HUES48 (cell line): Measurements from ENCODE around the gene VTCN1.
"Not testable (repeated sequence)": the region's sequence is repeated elsewhere in the genome, so short reads cannot be mapped to it uniquely, and the experiment has no call there.

Experiments used
- H3K27ac ChIP-seq: one replicate; pipeline ENCODE4 v1.7.0; 2013; ENCODE audit warnings: low read depth, low read length, inconsistent platforms
- H3K27me3 ChIP-seq: 2 replicates; pipeline ENCODE4 v1.6.1; 2013; ENCODE audit warnings: mild to moderate bottlenecking, low read length; ENCODE audit not compliant: control insufficient read depth, insufficient read depth
- H3K36me3 ChIP-seq: 2 replicates; pipeline ENCODE4 v1.6.1; 2013; ENCODE audit warnings: low read length; ENCODE audit not compliant: control insufficient read depth, insufficient read depth
- H3K4me1 ChIP-seq: 2 replicates; pipeline ENCODE4 v1.6.1; 2013; ENCODE audit warnings: mild to moderate bottlenecking, low read length; ENCODE audit not compliant: control insufficient read depth, insufficient read depth
- H3K4me3 ChIP-seq: 2 replicates; pipeline ENCODE4 v1.5.1; 2013; ENCODE audit warnings: mild to moderate bottlenecking, low read depth, low read length
- H3K9ac ChIP-seq: 2 replicates; pipeline ENCODE4 v1.6.1; 2013; ENCODE audit warnings: mild to moderate bottlenecking, low read depth, low read length, moderate library complexity
- H3K9me3 ChIP-seq: 2 replicates; pipeline ENCODE4 v1.6.1; 2013; ENCODE audit warnings: low read length; ENCODE audit not compliant: control insufficient read depth, insufficient read depth

Gene VTCN1

GRCh38 chr1:117166076-117166475, 44.7 kb downstream of the VTCN1 start:
- Histone ChIP-seq H3K36me3 (no peaks in the 10 kb centered on the region), H3K9ac (no peak overlapping the region), H3K9me3 (no peaks in the 10 kb centered on the region), H3K27ac (no peak overlapping the region), H3K27me3 (no peaks in the 10 kb centered on the region), H3K4me3 (no peak overlapping the region), H3K4me1 (peaks cover 25% of the 10 kb centered on the region)

DNA sequence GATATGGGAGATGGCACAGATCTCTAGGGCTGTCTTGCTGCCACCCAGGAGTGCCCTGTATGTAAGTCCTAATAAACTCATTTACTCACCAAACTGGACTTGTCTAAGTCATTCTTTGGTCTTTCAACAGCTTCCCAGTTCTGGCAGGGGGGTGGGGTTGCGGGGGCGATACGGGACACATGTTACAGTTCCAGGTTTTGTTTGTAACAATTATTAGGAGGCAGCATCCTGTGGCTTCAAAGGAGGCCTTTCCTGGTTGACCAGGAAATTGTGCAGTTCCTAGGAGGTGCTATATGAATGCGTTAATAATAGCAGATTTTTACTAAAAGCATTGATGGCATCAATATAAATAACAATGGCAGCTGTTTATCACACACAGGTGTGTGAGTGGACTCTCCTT, 46.5 kb downstream of the VTCN1 start:
- no peaks in the 10 kb centered on the region for H3K27me3 ChIP-seq
- H3K4me3 ChIP-seq = no peak overlapping the region
- no peaks in the 10 kb centered on the region for H3K36me3 ChIP-seq
- peaks cover 18% of the 10 kb centered on the region for H3K4me1 ChIP-seq
- H3K27ac ChIP-seq = no peak overlapping the region
- H3K9ac ChIP-seq = no peak overlapping the region
- H3K9me3 ChIP-seq = no peaks in the 10 kb centered on the region; the same call in 1 of the 2 replicates

DNA sequence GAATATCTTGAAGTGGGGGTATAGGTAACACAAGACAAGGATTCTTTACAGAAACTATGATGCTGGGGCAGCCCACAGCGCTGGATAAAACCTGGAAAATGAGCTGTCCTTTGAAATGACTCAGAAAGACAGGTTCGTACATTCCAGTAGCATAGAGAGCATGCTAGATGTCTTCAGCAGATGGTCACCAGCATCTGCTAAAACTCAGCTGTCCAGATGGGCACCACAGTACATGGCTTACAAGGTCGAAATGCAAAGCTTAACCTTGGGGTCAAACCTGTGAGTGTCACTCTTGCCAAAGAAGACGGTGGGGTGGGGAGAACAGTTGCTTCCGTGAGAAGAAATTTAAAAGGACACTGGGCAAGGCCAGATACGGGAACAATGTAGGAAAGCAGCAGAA, 47.9 kb downstream of the VTCN1 start:
- Histone ChIP-seq H3K27ac (no peak overlapping the region), H3K4me1 (peaks cover 18% of the 10 kb centered on the region), H3K27me3 (no peaks in the 10 kb centered on the region)

DNA sequence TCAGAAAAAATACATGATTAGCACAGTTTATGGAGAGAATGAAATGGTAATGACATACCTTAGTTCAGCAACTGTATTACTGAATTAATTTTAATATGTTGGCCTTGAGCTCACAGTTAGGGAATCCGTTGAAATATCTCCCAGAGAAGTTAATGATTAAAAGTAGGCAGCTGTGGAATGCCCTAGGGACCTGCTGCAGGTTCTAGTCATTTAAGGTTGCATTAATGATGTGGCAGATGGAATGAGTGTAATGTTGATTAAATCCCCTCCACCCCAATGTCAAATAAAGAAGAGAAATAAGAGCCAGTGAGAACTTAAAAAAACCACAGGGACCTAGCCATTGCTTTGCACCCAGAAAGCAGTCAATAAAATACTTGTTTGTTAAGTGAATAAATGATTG, 48.8 kb downstream of the VTCN1 start:
- Histone ChIP-seq H3K4me1 (peaks cover 18% of the 10 kb centered on the region), H3K27ac (no peak overlapping the region), H3K4me3 (no peak overlapping the region), H3K9ac (no peak overlapping the region), H3K9me3 (peaks cover 5% of the 10 kb centered on the region), H3K36me3 (no peaks in the 10 kb centered on the region), H3K27me3 (no peaks in the 10 kb centered on the region)

More for the DNA sequence above, 47.9 kb downstream of the VTCN1 start:
- H3K4me3 ChIP-seq = no peak overlapping the region
- H3K9ac ChIP-seq = no peak overlapping the region
- no peaks in the 10 kb centered on the region for H3K36me3 ChIP-seq
- H3K9me3 ChIP-seq = peaks cover 5% of the 10 kb centered on the region

DNA sequence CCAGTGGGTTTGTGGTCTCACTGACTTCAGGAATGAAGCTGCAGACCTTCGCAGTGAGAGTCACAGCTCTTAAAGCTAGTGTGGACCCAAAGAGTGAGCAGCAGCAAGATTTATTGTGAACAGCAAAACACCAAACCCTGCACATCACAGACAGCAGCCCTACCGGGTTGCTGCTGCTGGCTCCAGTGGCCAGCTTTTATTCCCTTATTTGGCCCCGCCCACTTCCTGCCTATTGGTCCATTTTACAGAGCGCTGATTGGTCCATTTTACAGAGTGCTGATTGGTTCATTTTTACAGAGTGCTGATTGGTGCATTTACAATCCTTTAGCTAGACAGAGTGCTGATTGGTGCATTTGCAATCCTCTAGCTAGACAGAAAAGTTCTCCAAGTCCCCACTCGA, 59.4 kb downstream of the VTCN1 start:
- not testable (repeated sequence) for H3K36me3 ChIP-seq, H3K27ac ChIP-seq, H3K27me3 ChIP-seq, H3K9me3 ChIP-seq, H3K4me3 ChIP-seq, H3K9ac ChIP-seq
- H3K4me1 ChIP-seq = peaks cover 17% of the 10 kb centered on the region

- Histone ChIP-seq H3K9ac (no peak overlapping the region), H3K27ac (no peak overlapping the region), H3K9me3 (no peaks in the 10 kb centered on the region; the same call in 1 of the 2 replicates), H3K4me3 (no peak overlapping the region), H3K36me3 (no peaks in the 10 kb centered on the region), H3K27me3 (no peaks in the 10 kb centered on the region), H3K4me1 (peaks cover 17% of the 10 kb centered on the region)
Measured at GRCh38 chr1:117150316-117150715, 60.4 kb downstream of the VTCN1 start.

GRCh38 chr1:117147856-117148588, 62.7 kb downstream of the VTCN1 start:
- no peak overlapping the region for H3K27ac ChIP-seq
- no peaks in the 10 kb centered on the region for H3K27me3 ChIP-seq
- peaks cover 17% of the 10 kb centered on the region for H3K4me1 ChIP-seq
- H3K9ac ChIP-seq = no peak overlapping the region
- no peaks in the 10 kb centered on the region; the same call in 1 of the 2 replicates for H3K9me3 ChIP-seq
- H3K4me3 ChIP-seq = no peak overlapping the region
- no peaks in the 10 kb centered on the region for H3K36me3 ChIP-seq

DNA sequence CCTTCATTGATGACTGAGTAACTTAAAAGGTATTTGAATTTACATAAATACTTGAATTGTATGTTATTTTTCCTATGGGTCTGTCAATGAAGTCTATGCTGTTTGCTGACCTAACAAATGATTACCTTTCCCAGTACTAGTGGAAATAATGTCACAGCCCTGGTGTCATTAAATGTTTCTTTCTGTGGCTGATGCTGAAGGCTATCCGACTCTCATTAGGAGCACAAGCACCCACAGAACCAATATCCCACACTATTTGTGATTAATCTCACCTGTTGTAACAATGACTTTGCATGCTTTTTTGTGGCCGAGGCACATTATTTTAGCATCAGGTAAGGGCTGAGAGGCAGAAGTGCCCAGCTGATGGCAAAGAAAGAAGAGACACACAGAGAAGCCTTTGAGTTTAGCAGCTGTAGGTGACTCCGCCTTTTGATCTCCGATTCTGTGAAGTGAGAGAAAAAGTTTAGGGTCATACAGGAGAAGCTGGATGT, 63.3 kb downstream of the VTCN1 start:
- Histone ChIP-seq H3K27ac (no peak overlapping the region), H3K9me3 (no peaks in the 10 kb centered on the region; the same call in 1 of the 2 replicates), H3K4me3 (no peak overlapping the region), H3K9ac (no peak overlapping the region), H3K36me3 (no peaks in the 10 kb centered on the region), H3K27me3 (no peaks in the 10 kb centered on the region), H3K4me1 (peaks cover 17% of the 10 kb centered on the region)

DNA sequence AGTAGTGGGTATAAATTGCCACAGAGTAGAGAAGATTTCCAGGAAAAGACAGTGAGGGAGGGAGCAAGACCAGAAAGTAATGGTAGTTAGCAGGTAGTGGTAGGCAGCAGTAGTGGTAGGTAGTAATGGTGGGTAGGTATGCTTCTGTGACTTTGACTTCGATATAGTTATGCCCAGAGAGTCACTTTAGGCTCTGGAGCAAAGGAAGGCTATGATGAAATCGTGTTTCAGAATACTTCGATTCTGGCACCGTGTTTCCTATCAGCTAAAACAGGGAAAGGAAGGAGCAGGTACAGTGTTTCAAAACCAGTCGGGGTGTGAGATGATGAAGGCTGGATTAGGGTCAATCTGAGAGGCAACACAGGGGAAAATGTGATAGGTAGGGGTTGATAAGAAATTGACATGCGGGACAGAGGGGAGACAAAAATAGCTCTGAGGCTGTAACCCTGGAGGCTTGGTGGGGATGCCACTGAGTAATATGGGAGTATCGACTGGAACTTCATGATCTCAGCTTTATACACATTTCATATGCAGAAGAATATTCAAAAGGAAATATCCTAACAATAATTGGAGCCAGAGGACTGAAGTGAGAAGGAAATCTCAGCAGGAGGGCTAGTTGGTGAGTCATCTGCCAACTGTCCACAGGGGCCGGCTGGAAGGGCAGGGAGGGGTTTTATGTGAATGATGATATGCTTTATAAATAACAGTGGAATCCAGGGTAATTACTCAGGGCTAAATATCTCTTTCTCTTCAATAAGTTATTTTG, 64.0 kb downstream of the VTCN1 start:
- H3K4me3 ChIP-seq = no peak overlapping the region
- H3K4me1 ChIP-seq = peaks cover 17% of the 10 kb centered on the region
- no peaks in the 10 kb centered on the region for H3K36me3 ChIP-seq
- H3K27me3 ChIP-seq = no peaks in the 10 kb centered on the region
- no peak overlapping the region for H3K9ac ChIP-seq
- H3K27ac ChIP-seq = no peak overlapping the region
- H3K9me3 ChIP-seq = no peaks in the 10 kb centered on the region; the same call in 1 of the 2 replicates

DNA sequence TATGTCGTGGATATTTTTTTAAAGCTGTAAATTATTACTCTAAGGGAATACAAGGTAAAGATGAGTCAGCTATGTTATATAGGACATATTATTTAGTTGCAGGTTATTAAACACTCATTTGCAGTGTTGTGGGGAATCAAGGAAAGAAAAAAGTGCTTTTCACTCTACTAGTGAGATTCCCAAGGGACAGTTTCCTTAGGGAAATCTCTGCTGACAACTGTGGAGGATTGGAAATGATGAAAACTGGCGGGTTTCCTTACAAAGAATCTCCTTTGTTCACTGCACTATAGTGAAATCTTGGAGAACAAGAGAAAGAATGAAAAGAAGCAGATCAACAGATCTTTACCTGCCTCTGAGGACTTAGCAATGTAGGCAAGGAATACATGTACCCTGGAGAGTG, 64.7 kb downstream of the VTCN1 start:
- no peak overlapping the region for H3K4me3 ChIP-seq
- no peaks in the 10 kb centered on the region for H3K27me3 ChIP-seq
- H3K4me1 ChIP-seq = peaks cover 17% of the 10 kb centered on the region
- no peaks in the 10 kb centered on the region for H3K9me3 ChIP-seq
- no peaks in the 10 kb centered on the region for H3K36me3 ChIP-seq
- H3K27ac ChIP-seq = no peak overlapping the region
- H3K9ac ChIP-seq = no peak overlapping the region

- H3K4me1 ChIP-seq = peaks cover 17% of the 10 kb centered on the region
- H3K9ac ChIP-seq = no peak overlapping the region
- no peak overlapping the region for H3K27ac ChIP-seq
- H3K4me3 ChIP-seq = no peak overlapping the region
- no peaks in the 10 kb centered on the region for H3K9me3 ChIP-seq
- no peaks in the 10 kb centered on the region for H3K36me3 ChIP-seq
- no peaks in the 10 kb centered on the region for H3K27me3 ChIP-seq
Measured at GRCh38 chr1:117143871-117144270, 66.9 kb downstream of the VTCN1 start.
